Fibroblast of the aortic adventitia (primary cell): ENCODE results near the gene GMPS. TPM values are rescaled to one million over a fixed set of nuclear protein-coding genes. Genes with fewer than 3 reads are reported as not detected.
A peak's percentile ranks its signal among the peaks of the same experiment; 100 is the strongest.
"Not testable (repeated sequence)": the region's sequence is repeated elsewhere in the genome, so short reads cannot be mapped to it uniquely, and the experiment has no call there.

Experiments
- DNase-seq: peaks from one replicate; pipeline ENCODE4 v3.0.0-alpha.2; 2010; ENCODE audit warnings: low read depth
- H3K4me3 ChIP-seq: 2 replicates; pipeline ENCODE4 v1.5.1; 2011; ENCODE audit warnings: low read depth, mild to moderate bottlenecking, control low read depth, low read length, moderate library complexity
- CTCF ChIP-seq: IDR thresholded peaks from 2 replicates; pipeline ENCODE4 v1.5.1; 2011; ENCODE audit warnings: mild to moderate bottlenecking, low read length, control low read depth, inconsistent platforms; ENCODE audit not compliant: insufficient read depth
- total RNA-seq: library from RNA; depleted of rRNA; stranded (reverse); fragments of >200 nt; gene quantifications from 2 replicates; pipeline ENCODE4 v1.2.3, GENCODE V29; 2012; ENCODE audit warnings: low replicate concordance

Gene GMPS
- 87.5 and 88.1 TPM in 2 replicates for total RNA-seq

- peak within 1 kb of the TSS; percentile 89 for H3K4me3 ChIP-seq
- TF ChIP-seq CTCF, result peak; percentile 22
- DNase-seq, result peak; percentile 87
Observed at GRCh38 chr3:155870133-155870944, at the start of gene GMPS. TSS of gene GMPS (plus strand) at chr3:155870650. CDS start at chr3:155870871, 221 bp downstream.

GRCh38 chr3:155828490-155829098 is 41.9 kb upstream of the GMPS start:
- not testable (repeated sequence) for DNase-seq, H3K4me3 ChIP-seq

GRCh38 chr3:155835341-155836071 is 34.9 kb upstream of the GMPS start:
- H3K4me3 ChIP-seq, result no peak overlapping the region
- no peak for DNase-seq
- TF ChIP-seq CTCF, result no peak

- TF ChIP-seq CTCF, result no peak
- DNase-seq, result no peak
- no peak overlapping the region for H3K4me3 ChIP-seq
Observed at GRCh38 chr3:155843569-155843968, 26.9 kb upstream of the GMPS start.

- no peak overlapping the region for H3K4me3 ChIP-seq
- no peak for TF ChIP-seq CTCF
- peak; percentile 34 for DNase-seq
Observed at GRCh38 chr3:155846119-155846518, 24.3 kb upstream of the GMPS start.

GRCh38 chr3:155847993-155848392 is 22.5 kb upstream of the GMPS start:
- DNase-seq, result no peak
- TF ChIP-seq CTCF, result no peak
- H3K4me3 ChIP-seq, result no peak overlapping the region

- H3K4me3 ChIP-seq, DNase-seq: not testable (repeated sequence)
Observed at GRCh38 chr3:155849404-155849803, 21.0 kb upstream of the GMPS start.
